CD4-positive, CD25-positive, alpha-beta regulatory T cell (primary cell): ENCODE measurements around the gene ADAM22. TPM values are rescaled to one million over a fixed set of nuclear protein-coding genes. Genes with fewer than 3 reads are reported as not detected.
A peak's percentile ranks its signal among the peaks of the same experiment; 100 is the strongest.

Experiments
- ATAC-seq, 2 donors: fragments of 150-1000 bp; cut with Tn5 transposase; one replicate each; pipeline ENCODE4 v1.10.0; 2021; ENCODE audit warnings: low read depth in 2 of 2, moderate number of reproducible peaks in 2 of 2, moderate library complexity in 1 of 2
- DNase-seq, 3 donors: peaks; one replicate each; pipeline versions ENCODE4 v3.0.0 to v3.0.0-alpha.2; 2012 to 2022; ENCODE audit warnings: mixed read lengths in 1 of 3
- H3K27ac ChIP-seq: one replicate; pipeline ENCODE4 v1.7.0; 2013; ENCODE audit warnings: mild to moderate bottlenecking, low read length; ENCODE audit not compliant: insufficient read depth, poor library complexity, severe bottlenecking
- H3K27me3 ChIP-seq: one replicate; pipeline ENCODE4 v1.7.0; 2013; ENCODE audit warnings: low read length; ENCODE audit not compliant: control insufficient read depth, insufficient read depth
- H3K36me3 ChIP-seq: one replicate; pipeline ENCODE4 v1.7.0; 2013; ENCODE audit warnings: mild to moderate bottlenecking, low read length, moderate library complexity; ENCODE audit not compliant: control insufficient read depth, insufficient read depth
- H3K4me1 ChIP-seq: 2 replicates; pipeline ENCODE4 v1.7.0; 2013; ENCODE audit warnings: mild to moderate bottlenecking, low read length; ENCODE audit not compliant: insufficient read depth, control insufficient read depth, poor library complexity, severe bottlenecking
- H3K4me3 ChIP-seq: one replicate; pipeline ENCODE4 v1.7.0; 2013; ENCODE audit warnings: low read depth, mild to moderate bottlenecking, low read length, moderate library complexity
- H3K9me3 ChIP-seq, 2 experiments: 1 replicate in 1 of 2; 2 replicates in 1 of 2; pipeline ENCODE4 v1.7.0; 2013; ENCODE audit warnings: low read length in 2 of 2, mild to moderate bottlenecking in 1 of 2, moderate library complexity in 1 of 2; ENCODE audit not compliant: control insufficient read depth in 2 of 2
- H3K27ac Mint-ChIP-seq, 3 donors: one replicate each; pipeline ENCODE4 v1.8.0; 2020 to 2022; ENCODE audit warnings: mild to moderate bottlenecking in 3 of 3, mixed read lengths in 3 of 3, moderate library complexity in 2 of 3
- H3K27me3 Mint-ChIP-seq: one replicate; pipeline ENCODE4 v1.8.0; 2022; ENCODE audit warnings: mild to moderate bottlenecking, mixed read lengths
- H3K36me3 Mint-ChIP-seq: one replicate; pipeline ENCODE4 v1.8.0; 2020; ENCODE audit warnings: mixed read lengths
- H3K4me1 Mint-ChIP-seq, 4 donors: one replicate each; pipeline ENCODE4 v1.8.0; 2020 to 2022; ENCODE audit warnings: mixed read lengths in 4 of 4, mild to moderate bottlenecking in 1 of 4
- H3K4me3 Mint-ChIP-seq, 4 donors: one replicate each; pipeline ENCODE4 v1.8.0; 2020 to 2022; ENCODE audit warnings: mild to moderate bottlenecking in 4 of 4, mixed read lengths in 4 of 4, moderate library complexity in 3 of 4
- H3K9me3 Mint-ChIP-seq, 7 donors: one replicate each; pipeline ENCODE4 v1.8.0; 2020 to 2022; ENCODE audit warnings: mixed read lengths in 7 of 7, mild to moderate bottlenecking in 3 of 7, moderate library complexity in 2 of 7
- polyA plus RNA-seq, 4 donors: library from polyadenylated mRNA; unstranded; fragments of 300-500 nt; fragmentation: Illumina TruSeq; gene quantifications; one replicate each; pipeline ENCODE4 v1.2.3, GENCODE V29; 2021
- total RNA-seq: library from RNA; stranded (reverse); gene quantifications from one replicate; pipeline ENCODE4 v1.2.3, GENCODE V29; 2022

The ADAM22 gene
- total and polyA plus RNA-seq, 5 donors from 2014 or later = 0.21 to 1.5 (median 0.75) TPM; not detected in 1

DNA sequence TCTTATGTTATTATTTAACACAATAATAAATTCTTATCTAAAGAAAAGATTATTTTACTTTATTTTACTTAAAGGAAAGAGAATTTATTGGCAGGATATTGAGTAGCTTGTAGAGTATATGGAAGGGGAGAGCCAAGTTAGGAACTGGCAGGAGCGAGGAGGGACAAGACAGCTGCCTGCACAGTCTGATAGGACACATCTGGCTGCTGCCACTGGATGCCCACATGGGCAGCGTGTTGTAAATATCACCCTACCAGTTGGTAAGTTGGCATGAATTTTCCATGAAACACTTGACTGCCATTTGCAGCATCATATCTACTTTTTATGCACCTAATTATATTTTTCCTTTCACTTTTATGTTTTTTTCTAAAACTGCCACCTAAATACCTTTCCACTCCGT lies 266.2 kb downstream of the ADAM22 start:
- Mint-ChIP-seq H3K4me1 (peaks cover 0 to 5% (median 1%) of the 10 kb centered on the region in 4 donors), H3K4me3 (no peak overlapping the region), H3K27ac (no peak overlapping the region), H3K9me3 (no peaks in the 10 kb centered on the region), H3K27me3 (no peaks in the 10 kb centered on the region), H3K36me3 (peaks cover 30% of the 10 kb centered on the region)
- Histone ChIP-seq H3K27me3 (no peaks in the 10 kb centered on the region), H3K9me3 (no peaks in the 10 kb centered on the region), H3K4me3 (no peak overlapping the region), H3K4me1 (no peaks in the 10 kb centered on the region), H3K27ac (no peak overlapping the region), H3K36me3 (peaks cover 24% of the 10 kb centered on the region)
- no peak for DNase-seq
- ATAC-seq = no peak

DNA sequence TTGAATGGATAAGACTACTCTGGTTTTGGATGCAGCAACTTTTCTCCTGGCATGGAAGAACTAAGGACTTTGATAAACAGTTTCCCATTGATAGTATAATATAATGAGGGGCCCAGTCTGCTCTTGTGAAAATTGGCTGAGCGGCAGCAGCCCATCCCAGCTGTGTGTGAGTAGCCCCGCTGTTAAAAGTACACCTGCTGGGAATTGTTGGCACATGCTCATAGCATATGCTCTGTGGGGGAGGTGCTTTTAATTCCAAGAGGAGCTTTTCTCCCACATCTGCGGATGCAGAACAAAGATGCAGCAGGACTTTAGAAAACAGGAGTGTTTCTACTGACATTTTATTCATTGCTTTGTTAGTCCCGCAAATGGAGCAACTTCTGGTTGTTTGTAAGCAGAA lies 266.7 kb downstream of the ADAM22 start:
- no peak for DNase-seq
- Mint-ChIP-seq H3K27ac (no peak overlapping the region), H3K4me3 (no peak overlapping the region), H3K36me3 (peaks cover 34% of the 10 kb centered on the region), H3K9me3 (no peaks in the 10 kb centered on the region), H3K27me3 (no peaks in the 10 kb centered on the region), H3K4me1 (peaks cover 0 to 5% (median 1%) of the 10 kb centered on the region in 4 donors)
- H3K27ac ChIP-seq = no peak overlapping the region
- no peaks in the 10 kb centered on the region for H3K9me3 ChIP-seq
- no peak for ATAC-seq
- H3K27me3 ChIP-seq = no peaks in the 10 kb centered on the region
- no peak overlapping the region for H3K4me3 ChIP-seq
- no peaks in the 10 kb centered on the region for H3K4me1 ChIP-seq
- peaks cover 30% of the 10 kb centered on the region for H3K36me3 ChIP-seq

DNA sequence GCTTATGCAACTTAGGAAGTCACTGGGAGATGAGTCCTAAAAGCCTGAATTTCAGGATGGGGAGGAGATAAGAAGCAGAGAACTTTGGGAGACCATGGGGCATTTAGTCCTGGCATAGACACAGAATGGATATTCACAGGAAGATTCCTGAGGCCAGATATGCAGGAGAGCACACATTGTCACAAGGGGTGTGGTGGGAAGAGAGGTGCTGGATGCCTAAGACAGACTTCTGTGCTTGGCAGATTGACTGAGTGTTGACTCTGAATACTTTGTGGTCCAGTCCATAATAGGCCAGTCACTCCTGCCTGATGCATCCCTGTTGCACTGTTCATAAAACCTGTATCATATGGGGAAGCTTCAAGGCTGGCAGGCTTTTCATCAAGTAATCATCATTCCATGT lies 267.3 kb downstream of the ADAM22 start:
- Mint-ChIP-seq H3K27me3 (no peaks in the 10 kb centered on the region), H3K9me3 (no peaks in the 10 kb centered on the region), H3K4me3 (no peak overlapping the region), H3K36me3 (peaks cover 37% of the 10 kb centered on the region), H3K4me1 (peaks cover 0 to 5% (median 1%) of the 10 kb centered on the region in 4 donors), H3K27ac (no peak overlapping the region)
- no peaks in the 10 kb centered on the region for H3K4me1 ChIP-seq
- DNase-seq (no peak), ATAC-seq (no peak)
- peaks cover 35% of the 10 kb centered on the region for H3K36me3 ChIP-seq
- H3K27ac ChIP-seq = no peak overlapping the region
- H3K4me3 ChIP-seq = no peak overlapping the region
- H3K9me3 ChIP-seq = no peaks in the 10 kb centered on the region
- H3K27me3 ChIP-seq = no peaks in the 10 kb centered on the region

DNA sequence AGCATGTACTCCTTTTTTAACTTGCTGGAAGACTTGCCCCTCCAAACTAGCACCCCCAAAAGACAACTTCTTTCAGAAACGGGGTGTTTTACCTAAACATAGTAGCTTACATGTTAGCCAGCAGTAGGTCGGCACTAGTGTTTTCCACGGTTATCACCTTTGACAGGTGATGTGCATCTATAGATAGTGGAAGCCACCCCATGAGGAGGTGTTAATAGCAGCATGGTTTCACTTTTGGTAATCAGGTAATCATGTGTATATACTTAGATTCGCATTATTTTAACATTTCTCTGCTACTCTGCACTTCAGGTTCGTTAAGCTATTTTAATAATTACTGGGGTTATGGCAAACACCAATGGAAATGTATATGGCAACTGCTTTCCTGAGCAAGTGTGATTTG lies 268.2 kb downstream of the ADAM22 start:
- Histone ChIP-seq H3K27me3 (no peaks in the 10 kb centered on the region), H3K36me3 (peaks cover 45% of the 10 kb centered on the region), H3K4me3 (no peak overlapping the region), H3K9me3 (no peaks in the 10 kb centered on the region), H3K27ac (no peak overlapping the region), H3K4me1 (no peaks in the 10 kb centered on the region)
- H3K27me3 Mint-ChIP-seq = no peaks in the 10 kb centered on the region
- ATAC-seq (no peak), DNase-seq (no peak)
- H3K36me3 Mint-ChIP-seq = peaks cover 39% of the 10 kb centered on the region
- H3K9me3 Mint-ChIP-seq = no peaks in the 10 kb centered on the region
- no peak overlapping the region for H3K4me3 Mint-ChIP-seq
- H3K27ac Mint-ChIP-seq = peak overlapping the region; percentile 22 to 68 (median 42)
- H3K4me1 Mint-ChIP-seq = peaks cover 0 to 5% (median 3%) of the 10 kb centered on the region in 4 donors

DNA sequence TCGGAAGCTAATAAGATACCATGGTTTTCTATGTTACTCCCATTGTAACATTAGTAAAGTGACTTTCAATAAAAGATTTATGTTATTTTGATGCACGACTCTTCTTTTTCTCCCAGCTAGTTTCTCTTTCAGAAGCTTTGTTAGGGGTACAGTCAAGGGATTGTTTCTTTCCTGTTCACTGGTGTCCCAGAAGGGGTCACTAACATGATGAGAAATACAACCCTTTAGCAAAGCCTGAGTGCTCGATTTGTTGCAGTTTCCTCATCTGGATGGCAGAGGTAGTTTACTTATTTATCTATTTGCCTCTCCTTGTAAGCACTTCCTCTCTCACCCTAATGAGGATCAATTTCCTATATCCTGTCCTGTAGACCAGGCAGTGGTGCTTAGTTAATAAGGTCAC lies 268.7 kb downstream of the ADAM22 start:
- Mint-ChIP-seq H3K27me3 (no peaks in the 10 kb centered on the region), H3K4me3 (no peak overlapping the region), H3K36me3 (peaks cover 41% of the 10 kb centered on the region), H3K4me1 (peaks cover 0 to 5% (median 4%) of the 10 kb centered on the region in 4 donors), H3K9me3 (no peaks in the 10 kb centered on the region), H3K27ac (peak overlapping the region in 2 of 3 donors; percentile 68 to 69)
- Histone ChIP-seq H3K27ac (no peak overlapping the region), H3K27me3 (no peaks in the 10 kb centered on the region), H3K9me3 (no peaks in the 10 kb centered on the region), H3K36me3 (peaks cover 50% of the 10 kb centered on the region), H3K4me1 (no peaks in the 10 kb centered on the region), H3K4me3 (no peak overlapping the region)
- DNase-seq (no peak), ATAC-seq (no peak)

DNA sequence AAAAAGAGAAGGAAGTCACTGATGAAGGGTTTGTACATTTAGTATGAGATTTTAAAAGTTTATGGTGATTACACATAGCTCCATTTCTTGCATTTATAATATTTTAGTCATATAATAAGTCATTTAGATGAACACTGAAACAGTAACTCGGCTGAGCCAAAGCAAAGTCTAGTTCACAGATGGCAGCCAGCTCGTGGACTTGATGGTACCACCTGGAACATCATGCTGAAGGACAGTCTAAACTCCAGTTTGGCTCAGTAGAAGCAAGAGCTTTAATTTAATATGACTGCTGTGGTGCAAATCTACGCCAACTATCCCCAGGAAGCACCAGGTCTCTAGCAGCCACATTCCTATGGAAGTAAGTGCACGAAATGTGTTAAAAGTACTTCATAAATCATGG lies 269.4 kb downstream of the ADAM22 start:
- Mint-ChIP-seq H3K4me3 (no peak overlapping the region), H3K4me1 (peaks cover 0 to 5% (median 2%) of the 10 kb centered on the region in 4 donors), H3K36me3 (peaks cover 43% of the 10 kb centered on the region), H3K9me3 (no peaks in the 10 kb centered on the region), H3K27ac (peak overlapping the region in 2 of 3 donors; percentile 68 to 69), H3K27me3 (no peaks in the 10 kb centered on the region)
- no peak overlapping the region for H3K4me3 ChIP-seq
- no peak for ATAC-seq
- H3K36me3 ChIP-seq = peaks cover 56% of the 10 kb centered on the region
- no peak overlapping the region for H3K27ac ChIP-seq
- H3K4me1 ChIP-seq = no peaks in the 10 kb centered on the region
- H3K27me3 ChIP-seq = no peaks in the 10 kb centered on the region
- no peak for DNase-seq
- no peaks in the 10 kb centered on the region for H3K9me3 ChIP-seq

DNA sequence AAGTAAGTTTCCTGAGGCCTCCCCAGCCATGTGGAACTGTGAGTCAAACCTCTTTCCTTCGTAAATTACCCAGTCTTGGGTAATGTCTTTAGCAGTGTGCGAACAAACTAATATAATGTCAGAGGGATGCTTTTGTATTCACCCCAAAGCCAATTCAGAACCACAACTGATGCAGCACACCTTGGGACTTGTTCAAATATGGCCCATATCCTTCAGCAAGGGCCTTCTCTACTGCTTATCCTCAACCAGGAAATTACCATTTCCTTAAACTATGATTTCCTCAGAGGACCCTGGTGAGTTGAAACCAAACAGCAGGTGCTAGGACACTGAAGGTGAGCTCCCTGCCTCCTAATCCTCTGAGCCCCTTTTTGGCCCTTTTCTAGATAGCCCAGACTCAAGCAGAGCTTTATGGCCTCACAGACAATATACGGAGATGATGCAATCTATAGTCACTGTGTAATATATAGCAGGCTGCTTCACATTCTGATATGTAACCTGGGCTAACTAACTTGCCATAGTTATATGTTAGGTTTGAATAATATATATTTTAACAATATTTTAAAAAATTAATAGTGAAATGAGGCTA lies 270.6 kb downstream of the ADAM22 start:
- Mint-ChIP-seq H3K27ac (no peak overlapping the region), H3K9me3 (no peaks in the 10 kb centered on the region), H3K4me1 (peaks cover 0 to 5% (median 2%) of the 10 kb centered on the region in 4 donors), H3K36me3 (peaks cover 40% of the 10 kb centered on the region), H3K27me3 (no peaks in the 10 kb centered on the region), H3K4me3 (no peak overlapping the region)
- Histone ChIP-seq H3K4me3 (no peak overlapping the region), H3K4me1 (no peaks in the 10 kb centered on the region), H3K9me3 (no peaks in the 10 kb centered on the region), H3K27me3 (no peaks in the 10 kb centered on the region), H3K27ac (no peak overlapping the region), H3K36me3 (peaks cover 67% of the 10 kb centered on the region)
- ATAC-seq (no peak), DNase-seq (no peak)

DNA sequence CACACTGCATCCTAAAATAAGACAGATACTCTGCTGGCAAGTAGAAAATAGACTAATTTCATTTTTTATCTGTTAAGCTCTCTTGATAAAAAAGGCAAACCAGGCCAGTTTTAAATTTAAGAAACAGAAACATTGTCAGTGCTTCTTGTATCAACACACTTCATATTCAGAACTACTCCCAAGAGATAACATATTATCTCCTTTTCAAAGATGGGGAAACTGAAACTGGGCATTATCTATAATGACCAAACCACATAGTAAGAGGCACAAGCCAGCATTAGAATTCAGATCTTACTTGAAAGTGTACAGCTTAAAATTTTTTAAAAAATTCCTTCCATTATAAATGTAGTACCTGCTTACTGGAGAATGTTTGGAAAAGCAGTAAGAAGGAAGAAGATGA lies 271.1 kb downstream of the ADAM22 start:
- no peaks in the 10 kb centered on the region for H3K9me3 Mint-ChIP-seq
- no peak for DNase-seq
- peaks cover 45% of the 10 kb centered on the region for H3K36me3 Mint-ChIP-seq
- Histone ChIP-seq H3K36me3 (peaks cover 73% of the 10 kb centered on the region), H3K4me1 (no peaks in the 10 kb centered on the region), H3K9me3 (no peaks in the 10 kb centered on the region), H3K27ac (no peak overlapping the region), H3K4me3 (no peak overlapping the region), H3K27me3 (no peaks in the 10 kb centered on the region)
- H3K4me3 Mint-ChIP-seq = no peak overlapping the region
- no peaks in the 10 kb centered on the region for H3K27me3 Mint-ChIP-seq
- H3K4me1 Mint-ChIP-seq = peaks cover 0 to 5% (median 3%) of the 10 kb centered on the region in 4 donors
- H3K27ac Mint-ChIP-seq = peak overlapping the region in 1 of 3 donors; percentile 66
- ATAC-seq = no peak
